ENCODE results near the gene PDE3A. TPM values are rescaled to one million over a fixed set of nuclear protein-coding genes. Genes with fewer than 3 reads are reported as not detected.

The PDE3A gene
- polyA plus RNA-seq, 1 of the 3 experiments (the other 2 are of a cell fraction), result 0.67 TPM

DNA sequence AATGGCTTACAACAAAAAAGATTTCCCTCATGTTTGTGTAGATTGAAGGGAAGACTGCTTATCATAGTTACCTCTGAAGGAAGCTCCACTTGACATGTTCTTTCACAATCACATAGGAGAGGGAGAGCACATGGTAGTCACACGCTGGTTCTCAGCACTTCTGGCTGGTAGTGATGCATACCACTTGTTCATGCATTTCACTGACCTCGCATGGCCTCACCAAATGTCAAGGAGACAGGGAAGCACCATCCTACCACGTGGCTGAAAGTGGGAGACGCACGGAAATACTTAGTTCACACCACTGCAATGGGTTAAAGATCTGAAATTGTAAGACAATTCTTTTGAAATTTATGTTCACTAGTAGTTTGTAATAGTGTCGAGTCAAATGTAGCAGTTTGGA is 74.0 kb downstream of the PDE3A start:
- Histone ChIP-seq H3F3A (replicated peaks; ENCODE audit: insufficient read depth) (peaks cover 5% of the 10 kb centered on the region), H3K9me2 (no peaks in the 10 kb centered on the region), H3K4me1 (ENCODE audit: control insufficient read depth in 1 of 2, insufficient read depth in 2 of 2, low read depth in 1 of 2, low read length in 1 of 2) (no peaks in the 10 kb centered on the region; a peak in 2 of 4 replicates), H3K27ac (ENCODE audit: low read depth in 2 of 2, low read length in 1 of 2) (no peak overlapping the region), H3K9me3 (no peaks in the 10 kb centered on the region), H3K4me3 (ENCODE audit: low read depth in 2 of 2, low read length in 1 of 2) (no peak overlapping the region), H3K79me2 (ENCODE audit: insufficient read depth) (peaks cover 39% of the 10 kb centered on the region), H3K36me3 (replicated peaks in 1 of 2; ENCODE audit: control insufficient read depth in 1 of 2, insufficient read depth in 2 of 2, low read length in 1 of 2) (no peaks in the 10 kb centered on the region), H3K4me2 (no peak overlapping the region), H2AFZ (ENCODE audit: low read depth) (no peak overlapping the region), H3K9ac (no peak overlapping the region), H4K20me1 (ENCODE audit: insufficient read depth) (no peaks in the 10 kb centered on the region), H3K27me3 (ENCODE audit: insufficient read depth) (no peaks in the 10 kb centered on the region)
- POLR2A ChIA-PET, result no interaction called here
- DNase-seq, result no peak
- CTCF ChIA-PET, result no interaction called here
- 85% methylated on average over 6 of the region's 6 CpGs for WGBS (ENCODE audit: low lambda C conversion rate)
- TF ChIP-seq, protein P1, sequence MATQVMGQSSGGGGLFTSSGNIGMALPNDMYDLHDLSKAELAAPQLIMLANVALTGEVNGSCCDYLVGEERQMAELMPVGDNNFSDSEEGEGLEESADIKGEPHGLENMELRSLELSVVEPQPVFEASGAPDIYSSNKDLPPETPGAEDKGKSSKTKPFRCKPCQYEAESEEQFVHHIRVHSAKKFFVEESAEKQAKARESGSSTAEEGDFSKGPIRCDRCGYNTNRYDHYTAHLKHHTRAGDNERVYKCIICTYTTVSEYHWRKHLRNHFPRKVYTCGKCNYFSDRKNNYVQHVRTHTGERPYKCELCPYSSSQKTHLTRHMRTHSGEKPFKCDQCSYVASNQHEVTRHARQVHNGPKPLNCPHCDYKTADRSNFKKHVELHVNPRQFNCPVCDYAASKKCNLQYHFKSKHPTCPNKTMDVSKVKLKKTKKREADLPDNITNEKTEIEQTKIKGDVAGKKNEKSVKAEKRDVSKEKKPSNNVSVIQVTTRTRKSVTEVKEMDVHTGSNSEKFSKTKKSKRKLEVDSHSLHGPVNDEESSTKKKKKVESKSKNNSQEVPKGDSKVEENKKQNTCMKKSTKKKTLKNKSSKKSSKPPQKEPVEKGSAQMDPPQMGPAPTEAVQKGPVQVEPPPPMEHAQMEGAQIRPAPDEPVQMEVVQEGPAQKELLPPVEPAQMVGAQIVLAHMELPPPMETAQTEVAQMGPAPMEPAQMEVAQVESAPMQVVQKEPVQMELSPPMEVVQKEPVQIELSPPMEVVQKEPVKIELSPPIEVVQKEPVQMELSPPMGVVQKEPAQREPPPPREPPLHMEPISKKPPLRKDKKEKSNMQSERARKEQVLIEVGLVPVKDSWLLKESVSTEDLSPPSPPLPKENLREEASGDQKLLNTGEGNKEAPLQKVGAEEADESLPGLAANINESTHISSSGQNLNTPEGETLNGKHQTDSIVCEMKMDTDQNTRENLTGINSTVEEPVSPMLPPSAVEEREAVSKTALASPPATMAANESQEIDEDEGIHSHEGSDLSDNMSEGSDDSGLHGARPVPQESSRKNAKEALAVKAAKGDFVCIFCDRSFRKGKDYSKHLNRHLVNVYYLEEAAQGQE (IDR thresholded peaks at IDR 0.05; ENCODE audit: low read depth, low read length), result no peak
- TF ChIP-seq RFX5 (IDR thresholded peaks at IDR 0.05; ENCODE audit: low read length) (no peak), ELF1 (IDR thresholded peaks at IDR 0.05) (no peak), GATA2 (CRISPR knock-in tag; IDR thresholded peaks at IDR 0.05) (no peak)
- TF ChIP-seq, protein P2, sequence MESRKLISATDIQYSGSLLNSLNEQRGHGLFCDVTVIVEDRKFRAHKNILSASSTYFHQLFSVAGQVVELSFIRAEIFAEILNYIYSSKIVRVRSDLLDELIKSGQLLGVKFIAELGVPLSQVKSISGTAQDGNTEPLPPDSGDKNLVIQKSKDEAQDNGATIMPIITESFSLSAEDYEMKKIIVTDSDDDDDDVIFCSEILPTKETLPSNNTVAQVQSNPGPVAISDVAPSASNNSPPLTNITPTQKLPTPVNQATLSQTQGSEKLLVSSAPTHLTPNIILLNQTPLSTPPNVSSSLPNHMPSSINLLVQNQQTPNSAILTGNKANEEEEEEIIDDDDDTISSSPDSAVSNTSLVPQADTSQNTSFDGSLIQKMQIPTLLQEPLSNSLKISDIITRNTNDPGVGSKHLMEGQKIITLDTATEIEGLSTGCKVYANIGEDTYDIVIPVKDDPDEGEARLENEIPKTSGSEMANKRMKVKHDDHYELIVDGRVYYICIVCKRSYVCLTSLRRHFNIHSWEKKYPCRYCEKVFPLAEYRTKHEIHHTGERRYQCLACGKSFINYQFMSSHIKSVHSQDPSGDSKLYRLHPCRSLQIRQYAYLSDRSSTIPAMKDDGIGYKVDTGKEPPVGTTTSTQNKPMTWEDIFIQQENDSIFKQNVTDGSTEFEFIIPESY (IDR thresholded peaks at IDR 0.05; ENCODE audit: borderline replicate concordance, low read depth), result no peak

DNA sequence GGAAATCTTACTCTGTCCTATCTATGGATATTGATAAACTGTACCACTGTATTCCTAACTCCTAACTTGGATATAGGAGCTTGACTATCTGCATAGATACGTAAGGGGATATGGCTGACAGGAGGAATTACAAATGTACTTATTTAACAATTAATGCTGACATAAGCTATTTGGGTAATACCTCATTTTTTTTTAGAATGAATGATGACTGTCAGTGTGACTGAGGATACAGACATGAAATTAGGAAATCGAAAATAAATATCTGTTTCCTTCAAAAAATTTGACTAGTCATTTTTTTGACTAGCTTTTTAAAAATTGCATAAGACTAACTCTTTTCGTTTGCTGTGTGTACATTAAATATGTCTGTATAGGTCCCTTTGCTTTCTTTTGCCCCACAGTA is 74.9 kb downstream of the PDE3A start:
- no peak overlapping the region for H3K4me2 ChIP-seq
- POLR2A ChIA-PET, result no interaction called here
- peaks cover 39% of the 10 kb centered on the region for H3K79me2 ChIP-seq (ENCODE audit: insufficient read depth)
- H3K4me1 ChIP-seq (ENCODE audit: control insufficient read depth in 1 of 2, insufficient read depth in 2 of 2, low read depth in 1 of 2, low read length in 1 of 2), result no peaks in the 10 kb centered on the region; a peak in 2 of 4 replicates
- no peaks in the 10 kb centered on the region for H3F3A ChIP-seq (replicated peaks; ENCODE audit: insufficient read depth)
- WGBS (ENCODE audit: low lambda C conversion rate), result 77% methylated on average over 3 of the region's 3 CpGs
- CTCF ChIA-PET, result interaction anchor here (0.6 kb wide), 1 partner anchor 130 kb away, joined by 3 read pairs; no protein-coding TSS in a partner anchor
- no peaks in the 10 kb centered on the region for H4K20me1 ChIP-seq (ENCODE audit: insufficient read depth)
- H3K9me2 ChIP-seq, result no peaks in the 10 kb centered on the region
- no peak overlapping the region for H3K27ac ChIP-seq (ENCODE audit: low read depth in 2 of 2, low read length in 1 of 2)
- H3K9ac ChIP-seq, result no peak overlapping the region
- no peaks in the 10 kb centered on the region for H3K9me3 ChIP-seq
- H2AFZ ChIP-seq (ENCODE audit: low read depth), result no peak overlapping the region
- no peaks in the 10 kb centered on the region for H3K36me3 ChIP-seq (replicated peaks in 1 of 2; ENCODE audit: control insufficient read depth in 1 of 2, insufficient read depth in 2 of 2, low read length in 1 of 2)
- no peak for DNase-seq
- H3K27me3 ChIP-seq (ENCODE audit: insufficient read depth), result no peaks in the 10 kb centered on the region
- no peak overlapping the region for H3K4me3 ChIP-seq (ENCODE audit: low read depth in 2 of 2, low read length in 1 of 2)
- TF ChIP-seq EZH2phosphoT487 (IDR thresholded peaks at IDR 0.05; ENCODE audit: borderline replicate concordance, low read depth), result no peak
- TF ChIP-seq, protein P2 (IDR thresholded peaks at IDR 0.05; ENCODE audit: borderline replicate concordance, low read depth), result no peak
- TF ChIP-seq TEAD4 (IDR thresholded peaks at IDR 0.05; ENCODE audit: borderline replicate concordance, insufficient read depth), result no peak
- TF ChIP-seq RFX5 (IDR thresholded peaks at IDR 0.05; ENCODE audit: low read length), result no peak
- TF ChIP-seq NRF1 (IDR thresholded peaks at IDR 0.05; ENCODE audit: low read depth, low read length), result no peak
- TF ChIP-seq, protein P3, sequence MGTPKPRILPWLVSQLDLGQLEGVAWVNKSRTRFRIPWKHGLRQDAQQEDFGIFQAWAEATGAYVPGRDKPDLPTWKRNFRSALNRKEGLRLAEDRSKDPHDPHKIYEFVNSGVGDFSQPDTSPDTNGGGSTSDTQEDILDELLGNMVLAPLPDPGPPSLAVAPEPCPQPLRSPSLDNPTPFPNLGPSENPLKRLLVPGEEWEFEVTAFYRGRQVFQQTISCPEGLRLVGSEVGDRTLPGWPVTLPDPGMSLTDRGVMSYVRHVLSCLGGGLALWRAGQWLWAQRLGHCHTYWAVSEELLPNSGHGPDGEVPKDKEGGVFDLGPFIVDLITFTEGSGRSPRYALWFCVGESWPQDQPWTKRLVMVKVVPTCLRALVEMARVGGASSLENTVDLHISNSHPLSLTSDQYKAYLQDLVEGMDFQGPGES (IDR thresholded peaks at IDR 0.05; ENCODE audit: low read depth, low read length), result no peak
- TF ChIP-seq, protein P4, sequence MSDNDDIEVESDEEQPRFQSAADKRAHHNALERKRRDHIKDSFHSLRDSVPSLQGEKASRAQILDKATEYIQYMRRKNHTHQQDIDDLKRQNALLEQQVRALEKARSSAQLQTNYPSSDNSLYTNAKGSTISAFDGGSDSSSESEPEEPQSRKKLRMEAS (IDR thresholded peaks at IDR 0.05; ENCODE audit: low read depth), result no peak
- no peak for TF ChIP-seq TCF12 (IDR thresholded peaks at IDR 0.05)
- no peak for TF ChIP-seq MEF2A (IDR thresholded peaks at IDR 0.05; ENCODE audit: borderline replicate concordance, low read depth)
- TF ChIP-seq, protein P5, sequence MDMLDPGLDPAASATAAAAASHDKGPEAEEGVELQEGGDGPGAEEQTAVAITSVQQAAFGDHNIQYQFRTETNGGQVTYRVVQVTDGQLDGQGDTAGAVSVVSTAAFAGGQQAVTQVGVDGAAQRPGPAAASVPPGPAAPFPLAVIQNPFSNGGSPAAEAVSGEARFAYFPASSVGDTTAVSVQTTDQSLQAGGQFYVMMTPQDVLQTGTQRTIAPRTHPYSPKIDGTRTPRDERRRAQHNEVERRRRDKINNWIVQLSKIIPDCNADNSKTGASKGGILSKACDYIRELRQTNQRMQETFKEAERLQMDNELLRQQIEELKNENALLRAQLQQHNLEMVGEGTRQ (IDR thresholded peaks at IDR 0.05; ENCODE audit: borderline replicate concordance, low read depth, low read length), result no peak

Measured in SK-N-SH (cell line).